ENCODE data around the gene CIB2. TPM values are rescaled to one million over a fixed set of nuclear protein-coding genes. Genes with fewer than 3 reads are reported as not detected.

Gene CIB2
- polyA plus RNA-seq, 1 of the 3 experiments (the other 2 are of a cell fraction): 39.6 TPM

DNA sequence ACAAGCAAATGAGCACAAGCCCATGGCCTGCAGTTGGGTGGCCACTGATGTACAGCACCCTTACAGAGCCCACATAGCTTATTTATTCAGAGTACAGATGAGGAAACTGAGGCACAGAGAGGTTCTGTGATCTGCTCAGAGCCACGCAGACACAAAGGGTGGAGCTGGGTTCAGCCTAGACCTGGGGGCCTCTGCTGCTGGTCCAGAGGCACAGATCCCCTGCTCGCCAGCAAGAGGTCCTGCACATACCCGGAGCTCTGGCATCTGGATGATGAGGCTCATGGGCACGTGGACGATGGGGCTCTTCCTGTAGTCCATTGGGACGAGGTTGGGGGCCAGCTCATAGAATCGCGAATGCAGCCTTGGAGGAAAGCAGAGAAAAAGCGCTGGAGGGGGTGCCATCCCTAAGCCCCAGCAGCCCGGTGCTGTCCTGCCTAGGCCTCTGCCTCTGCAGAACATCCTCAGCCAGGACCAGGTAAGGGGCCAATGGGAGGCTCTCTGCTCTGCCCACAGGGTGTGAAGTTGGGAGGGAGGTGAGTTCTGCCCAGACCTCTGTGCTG lies 20.2 kb downstream of the CIB2 start:
- ChIA-PET CTCF (interaction anchor here (1.0 to 9.3 kb wide), 7 partner anchors 20 to 208 kb away, joined by 3 to 175 read pairs (median 82); partner anchors contain the start of gene CIB2), POLR2A (no interaction called here)
- no peaks in the 10 kb centered on the region for H3K9me3 ChIP-seq
- H3K79me2 ChIP-seq (ENCODE audit: insufficient read depth): no peaks in the 10 kb centered on the region
- H3K4me3 ChIP-seq (ENCODE audit: low read depth in 2 of 2, low read length in 1 of 2): no peak overlapping the region
- H3K27me3 ChIP-seq (ENCODE audit: insufficient read depth): no peaks in the 10 kb centered on the region
- no peak overlapping the region for H3K9ac ChIP-seq
- H2AFZ ChIP-seq (ENCODE audit: low read depth): no peak overlapping the region
- H3K9me2 ChIP-seq: no peaks in the 10 kb centered on the region
- H3K4me2 ChIP-seq: no peak overlapping the region
- no peaks in the 10 kb centered on the region for H3K36me3 ChIP-seq (replicated peaks in 1 of 2; ENCODE audit: control insufficient read depth in 1 of 2, insufficient read depth in 2 of 2, low read length in 1 of 2)
- no peaks in the 10 kb centered on the region for H3F3A ChIP-seq (replicated peaks; ENCODE audit: insufficient read depth)
- H4K20me1 ChIP-seq (ENCODE audit: insufficient read depth): no peaks in the 10 kb centered on the region
- H3K27ac ChIP-seq (ENCODE audit: low read depth in 2 of 2, low read length in 1 of 2): no peak overlapping the region
- no peaks in the 10 kb centered on the region; a peak in 1 of 4 replicates for H3K4me1 ChIP-seq (ENCODE audit: control insufficient read depth in 1 of 2, insufficient read depth in 2 of 2, low read depth in 1 of 2, low read length in 1 of 2)
- DNase-seq: no peak
- TF ChIP-seq, protein P1, sequence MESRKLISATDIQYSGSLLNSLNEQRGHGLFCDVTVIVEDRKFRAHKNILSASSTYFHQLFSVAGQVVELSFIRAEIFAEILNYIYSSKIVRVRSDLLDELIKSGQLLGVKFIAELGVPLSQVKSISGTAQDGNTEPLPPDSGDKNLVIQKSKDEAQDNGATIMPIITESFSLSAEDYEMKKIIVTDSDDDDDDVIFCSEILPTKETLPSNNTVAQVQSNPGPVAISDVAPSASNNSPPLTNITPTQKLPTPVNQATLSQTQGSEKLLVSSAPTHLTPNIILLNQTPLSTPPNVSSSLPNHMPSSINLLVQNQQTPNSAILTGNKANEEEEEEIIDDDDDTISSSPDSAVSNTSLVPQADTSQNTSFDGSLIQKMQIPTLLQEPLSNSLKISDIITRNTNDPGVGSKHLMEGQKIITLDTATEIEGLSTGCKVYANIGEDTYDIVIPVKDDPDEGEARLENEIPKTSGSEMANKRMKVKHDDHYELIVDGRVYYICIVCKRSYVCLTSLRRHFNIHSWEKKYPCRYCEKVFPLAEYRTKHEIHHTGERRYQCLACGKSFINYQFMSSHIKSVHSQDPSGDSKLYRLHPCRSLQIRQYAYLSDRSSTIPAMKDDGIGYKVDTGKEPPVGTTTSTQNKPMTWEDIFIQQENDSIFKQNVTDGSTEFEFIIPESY (IDR thresholded peaks at IDR 0.05; ENCODE audit: borderline replicate concordance, low read depth): no peak
- TF ChIP-seq MEF2A (IDR thresholded peaks at IDR 0.05; ENCODE audit: borderline replicate concordance, low read depth): no peak
- WGBS (ENCODE audit: low lambda C conversion rate): 92% methylated on average over 7 of the region's 10 CpGs

DNA sequence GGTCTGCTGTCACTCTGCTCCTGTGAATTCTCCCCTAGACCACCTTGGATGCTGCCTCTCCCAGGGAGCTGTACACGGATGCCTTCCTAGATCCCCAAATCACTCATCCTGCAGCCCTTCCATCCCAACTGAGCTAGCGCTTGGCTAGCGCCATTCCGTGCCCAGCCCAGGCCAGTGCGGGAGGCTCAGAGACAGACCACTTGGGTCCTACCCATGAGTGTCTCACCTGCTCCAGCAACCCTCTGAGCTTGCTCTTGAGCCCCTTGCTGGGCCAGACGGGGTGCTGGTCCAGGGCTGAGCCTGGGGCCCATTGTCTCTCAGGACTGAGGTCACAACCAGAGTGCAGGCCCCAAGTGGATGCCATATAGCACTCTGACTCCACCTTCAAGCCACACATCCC lies 21.1 kb downstream of the CIB2 start:
- DNase-seq: no peak
- 87% methylated on average over 3 of the region's 6 CpGs for WGBS (ENCODE audit: low lambda C conversion rate)

DNA sequence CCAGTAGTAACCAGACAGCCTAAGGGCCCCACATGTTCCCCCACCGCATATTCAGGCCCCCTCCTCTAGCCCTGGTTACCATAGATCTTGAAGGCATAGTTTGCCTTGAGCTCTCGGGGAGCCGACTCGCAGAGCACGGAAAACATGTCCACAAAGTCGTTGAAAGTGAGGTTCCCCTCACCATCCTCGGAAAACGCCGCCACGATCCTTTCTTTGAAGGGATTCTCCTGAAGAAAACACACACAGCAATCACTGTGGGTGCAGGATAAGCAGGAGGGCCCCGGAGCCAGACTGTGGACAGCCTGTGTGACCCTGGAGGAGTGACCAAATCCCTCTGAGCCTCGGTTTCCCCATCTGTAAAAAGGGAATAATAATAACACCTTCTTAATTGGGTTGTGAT lies 22.1 kb downstream of the CIB2 start:
- no peaks in the 10 kb centered on the region for H3K9me3 ChIP-seq
- no peak overlapping the region for H2AFZ ChIP-seq (ENCODE audit: low read depth)
- no peak overlapping the region for H3K9ac ChIP-seq
- no peaks in the 10 kb centered on the region for H3K27me3 ChIP-seq (ENCODE audit: insufficient read depth)
- WGBS (ENCODE audit: low lambda C conversion rate): 80% methylated on average over 12 of the region's 12 CpGs
- POLR2A ChIA-PET: interaction anchor here (1.2 to 1.4 kb wide), 4 partner anchors 104 to 150 kb away, joined by 3 to 7 read pairs (median 4); no protein-coding TSS in a partner anchor
- H3K9me2 ChIP-seq: no peaks in the 10 kb centered on the region
- H3F3A ChIP-seq (replicated peaks; ENCODE audit: insufficient read depth): no peaks in the 10 kb centered on the region
- H3K79me2 ChIP-seq (ENCODE audit: insufficient read depth): no peaks in the 10 kb centered on the region
- no peak overlapping the region for H3K4me3 ChIP-seq (ENCODE audit: low read depth in 2 of 2, low read length in 1 of 2)
- H4K20me1 ChIP-seq (ENCODE audit: insufficient read depth): no peaks in the 10 kb centered on the region
- DNase-seq: no peak
- no peaks in the 10 kb centered on the region for H3K36me3 ChIP-seq (replicated peaks in 1 of 2; ENCODE audit: control insufficient read depth in 1 of 2, insufficient read depth in 2 of 2, low read length in 1 of 2)
- CTCF ChIA-PET: interaction anchor here (0.8 to 9.3 kb wide), 50 partner anchors 8 to 207 kb away, joined by 3 to 175 read pairs (median 8); partner anchors contain the start of genes CIB2, IDH3A and SH2D7
- H3K4me1 ChIP-seq (ENCODE audit: control insufficient read depth in 1 of 2, insufficient read depth in 2 of 2, low read depth in 1 of 2, low read length in 1 of 2): no peaks in the 10 kb centered on the region; a peak in 1 of 4 replicates
- H3K4me2 ChIP-seq: no peak overlapping the region
- H3K27ac ChIP-seq (ENCODE audit: low read depth in 2 of 2, low read length in 1 of 2): no peak overlapping the region
- TF ChIP-seq RXRA (IDR thresholded peaks at IDR 0.05; ENCODE audit: borderline replicate concordance, low read depth) (no peak), SIN3A (IDR thresholded peaks at IDR 0.05; ENCODE audit: borderline replicate concordance, low read depth, low read length) (no peak), RCOR1 (IDR thresholded peaks at IDR 0.05; ENCODE audit: low read length) (no peak), RFX5 (IDR thresholded peaks at IDR 0.05; ENCODE audit: low read length) (no peak), ELF1 (IDR thresholded peaks at IDR 0.05) (no peak), SMC3 (IDR thresholded peaks at IDR 0.05; ENCODE audit: low read depth, low read length) (no peak)
- TF ChIP-seq, protein P2, sequence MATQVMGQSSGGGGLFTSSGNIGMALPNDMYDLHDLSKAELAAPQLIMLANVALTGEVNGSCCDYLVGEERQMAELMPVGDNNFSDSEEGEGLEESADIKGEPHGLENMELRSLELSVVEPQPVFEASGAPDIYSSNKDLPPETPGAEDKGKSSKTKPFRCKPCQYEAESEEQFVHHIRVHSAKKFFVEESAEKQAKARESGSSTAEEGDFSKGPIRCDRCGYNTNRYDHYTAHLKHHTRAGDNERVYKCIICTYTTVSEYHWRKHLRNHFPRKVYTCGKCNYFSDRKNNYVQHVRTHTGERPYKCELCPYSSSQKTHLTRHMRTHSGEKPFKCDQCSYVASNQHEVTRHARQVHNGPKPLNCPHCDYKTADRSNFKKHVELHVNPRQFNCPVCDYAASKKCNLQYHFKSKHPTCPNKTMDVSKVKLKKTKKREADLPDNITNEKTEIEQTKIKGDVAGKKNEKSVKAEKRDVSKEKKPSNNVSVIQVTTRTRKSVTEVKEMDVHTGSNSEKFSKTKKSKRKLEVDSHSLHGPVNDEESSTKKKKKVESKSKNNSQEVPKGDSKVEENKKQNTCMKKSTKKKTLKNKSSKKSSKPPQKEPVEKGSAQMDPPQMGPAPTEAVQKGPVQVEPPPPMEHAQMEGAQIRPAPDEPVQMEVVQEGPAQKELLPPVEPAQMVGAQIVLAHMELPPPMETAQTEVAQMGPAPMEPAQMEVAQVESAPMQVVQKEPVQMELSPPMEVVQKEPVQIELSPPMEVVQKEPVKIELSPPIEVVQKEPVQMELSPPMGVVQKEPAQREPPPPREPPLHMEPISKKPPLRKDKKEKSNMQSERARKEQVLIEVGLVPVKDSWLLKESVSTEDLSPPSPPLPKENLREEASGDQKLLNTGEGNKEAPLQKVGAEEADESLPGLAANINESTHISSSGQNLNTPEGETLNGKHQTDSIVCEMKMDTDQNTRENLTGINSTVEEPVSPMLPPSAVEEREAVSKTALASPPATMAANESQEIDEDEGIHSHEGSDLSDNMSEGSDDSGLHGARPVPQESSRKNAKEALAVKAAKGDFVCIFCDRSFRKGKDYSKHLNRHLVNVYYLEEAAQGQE (IDR thresholded peaks at IDR 0.05; ENCODE audit: low read depth, low read length): no peak
- TF ChIP-seq, protein P3, sequence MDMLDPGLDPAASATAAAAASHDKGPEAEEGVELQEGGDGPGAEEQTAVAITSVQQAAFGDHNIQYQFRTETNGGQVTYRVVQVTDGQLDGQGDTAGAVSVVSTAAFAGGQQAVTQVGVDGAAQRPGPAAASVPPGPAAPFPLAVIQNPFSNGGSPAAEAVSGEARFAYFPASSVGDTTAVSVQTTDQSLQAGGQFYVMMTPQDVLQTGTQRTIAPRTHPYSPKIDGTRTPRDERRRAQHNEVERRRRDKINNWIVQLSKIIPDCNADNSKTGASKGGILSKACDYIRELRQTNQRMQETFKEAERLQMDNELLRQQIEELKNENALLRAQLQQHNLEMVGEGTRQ (IDR thresholded peaks at IDR 0.05; ENCODE audit: borderline replicate concordance, low read depth, low read length): no peak
- TF ChIP-seq, protein P1 (IDR thresholded peaks at IDR 0.05; ENCODE audit: borderline replicate concordance, low read depth): no peak

More for the DNA sequence above, 21.1 kb downstream of the CIB2 start:
- Histone ChIP-seq H4K20me1 (ENCODE audit: insufficient read depth) (no peaks in the 10 kb centered on the region), H2AFZ (ENCODE audit: low read depth) (no peak overlapping the region), H3K36me3 (replicated peaks in 1 of 2; ENCODE audit: control insufficient read depth in 1 of 2, insufficient read depth in 2 of 2, low read length in 1 of 2) (no peaks in the 10 kb centered on the region), H3K4me3 (ENCODE audit: low read depth in 2 of 2, low read length in 1 of 2) (no peak overlapping the region), H3K9ac (no peak overlapping the region), H3K9me3 (no peaks in the 10 kb centered on the region), H3K4me1 (ENCODE audit: control insufficient read depth in 1 of 2, insufficient read depth in 2 of 2, low read depth in 1 of 2, low read length in 1 of 2) (no peaks in the 10 kb centered on the region; a peak in 1 of 4 replicates), H3K9me2 (no peaks in the 10 kb centered on the region), H3K79me2 (ENCODE audit: insufficient read depth) (no peaks in the 10 kb centered on the region), H3K27ac (ENCODE audit: low read depth in 2 of 2, low read length in 1 of 2) (no peak overlapping the region), H3F3A (replicated peaks; ENCODE audit: insufficient read depth) (no peaks in the 10 kb centered on the region), H3K27me3 (ENCODE audit: insufficient read depth) (no peaks in the 10 kb centered on the region), H3K4me2 (no peak overlapping the region)
- POLR2A ChIA-PET: no interaction called here
- CTCF ChIA-PET: interaction anchor here (1.0 to 9.3 kb wide), 9 partner anchors 17 to 208 kb away, joined by 3 to 175 read pairs (median 63); partner anchors contain the start of gene CIB2
- no peak for TF ChIP-seq YY1 (IDR thresholded peaks at IDR 0.05; ENCODE audit: low read depth)
- TF ChIP-seq GATA2 (CRISPR knock-in tag; IDR thresholded peaks at IDR 0.05): no peak
- no peak for TF ChIP-seq RCOR1 (IDR thresholded peaks at IDR 0.05; ENCODE audit: low read length)
